Fibroblast of skin of left biceps (primary cell): ENCODE results near the gene NDUFAB1.
"Not testable (repeated sequence)": the region's sequence is repeated elsewhere in the genome, so short reads cannot be mapped to it uniquely, and the experiment has no call there.

Experiments used
- DNase-seq, 2 experiments: peaks; one replicate each; pipeline ENCODE4 v3.0.0-alpha.2; 2013; ENCODE audit warnings: low read depth in 2 of 2

Gene NDUFAB1

GRCh38 chr16:23584186-23585076, 11.7 kb downstream of the NDUFAB1 start:
- no peak for DNase-seq

GRCh38 chr16:23583271-23583670, 12.8 kb downstream of the NDUFAB1 start:
- DNase-seq: not testable (repeated sequence)

GRCh38 chr16:23581764-23582163, 14.4 kb downstream of the NDUFAB1 start:
- no peak for DNase-seq

- DNase-seq: no peak
These were observed 15.7 kb downstream of the NDUFAB1 start for GRCh38 chr16:23580391-23580790.

- no peak for DNase-seq
These were observed 16.7 kb downstream of the NDUFAB1 start for GRCh38 chr16:23579371-23579770.

- no peak for DNase-seq
These were observed 17.9 kb downstream of the NDUFAB1 start for GRCh38 chr16:23578101-23578830.

- DNase-seq: no peak
These were observed 18.6 kb downstream of the NDUFAB1 start for GRCh38 chr16:23577493-23577892.

GRCh38 chr16:23575834-23576233, 20.3 kb downstream of the NDUFAB1 start:
- DNase-seq: no peak

- DNase-seq: no peak
These were observed 22.3 kb downstream of the NDUFAB1 start for GRCh38 chr16:23573817-23574216.

GRCh38 chr16:23572394-23572793, 23.7 kb downstream of the NDUFAB1 start:
- DNase-seq: no peak

GRCh38 chr16:23571895-23572294, 24.2 kb downstream of the NDUFAB1 start:
- no peak for DNase-seq

GRCh38 chr16:23570992-23571632, 25.0 kb downstream of the NDUFAB1 start:
- DNase-seq: no peak

- no peak for DNase-seq
These were observed 28.5 kb downstream of the NDUFAB1 start for GRCh38 chr16:23567602-23568001.

- no peak for DNase-seq
These were observed 29.4 kb downstream of the NDUFAB1 start for GRCh38 chr16:23566724-23567123.

- no peak for DNase-seq
These were observed 31.3 kb downstream of the NDUFAB1 start for GRCh38 chr16:23564575-23565363.

- DNase-seq: no peak
These were observed 32.9 kb downstream of the NDUFAB1 start for GRCh38 chr16:23563186-23563585.

GRCh38 chr16:23562505-23562904, 33.6 kb downstream of the NDUFAB1 start:
- DNase-seq: no peak

GRCh38 chr16:23561586-23561985, 34.5 kb downstream of the NDUFAB1 start:
- DNase-seq: no peak

GRCh38 chr16:23557779-23558702, 38.1 kb downstream of the NDUFAB1 start:
- DNase-seq: no peak
